HepG2 (cell line): Measurements from ENCODE around the gene TCF19. TPM values are rescaled to one million over a fixed set of nuclear protein-coding genes. Genes with fewer than 3 reads are reported as not detected.

Experiments
- ATAC-seq: fragments of 200-7000 bp; cut with Tn5 transposase; 3 replicates; pipeline ENCODE4 v1.9.1; 2020; ENCODE audit warnings: mild to moderate bottlenecking, moderate library complexity
- BruUV-seq: library from RNA; stranded (reverse); fragments of 400-500 nt; replicated peaks from 2 replicates; lab custom pipeline; 2021; lab: Mats Ljungman, UMichigan
- CTCF ChIA-PET: fragments of 300-600 bp; formaldehyde crosslinking; extraction: SDS; loops from one replicate; lab custom pipeline; 2021; ENCODE audit warnings: low total read pairs, inconsistent platforms, low intra/inter-chr PET ratio; lab: Yijun Ruan, JAX
- POLR2A ChIA-PET: fragments of 350-600 bp; sonication (Branson Sonifier 250); formaldehyde crosslinking; loops from one replicate; lab custom pipeline; 2020; ENCODE audit warnings: antibody characterized with exemption, inconsistent platforms; lab: Yijun Ruan, JAX
- DNase-seq: peaks from one replicate; pipeline ENCODE4 v3.0.0-alpha.2; 2015; ENCODE audit warnings: low spot score
- FAIRE-seq: peaks from 3 replicates; lab custom pipeline; 2011; peaks lifted over from hg19 to GRCh38; lab: Jason Lieb, UNC
- H2AFZ ChIP-seq: one replicate; pipeline ENCODE4 v1.6.1; 2011; ENCODE audit warnings: low read length, inconsistent platforms
- H3K27ac ChIP-seq: fragments of 300-600 bp; 3 replicates; pipeline ENCODE4 v1.8.0; 2011; ENCODE audit warnings: mixed run types, mild to moderate bottlenecking, mixed read lengths, low read length, inconsistent platforms; ENCODE audit not compliant: insufficient read depth; ENCODE audit errors: extremely low read length
- H3K27me3 ChIP-seq, 2 experiments: fragments of 200-600 bp in 1 of 2; 2 replicates in 1 of 2; 3 replicates in 1 of 2; pipeline versions ENCODE4 v1.6.0 to v1.8.0; 2011; ENCODE audit warnings: low read length in 2 of 2, mild to moderate bottlenecking in 2 of 2, moderate library complexity in 2 of 2, inconsistent platforms in 1 of 2; ENCODE audit not compliant: insufficient read depth in 2 of 2, control insufficient read depth in 1 of 2
- H3K36me3 ChIP-seq, 2 experiments: fragments of 200-600 bp in 1 of 2; replicated peaks in 1 of 2; 2 replicates in 1 of 2; 3 replicates in 1 of 2; pipeline versions ENCODE4 v1.5.1 to v1.8.0; 2011; ENCODE audit warnings: low read length in 2 of 2, inconsistent platforms in 1 of 2; ENCODE audit not compliant: insufficient read depth in 2 of 2, control insufficient read depth in 1 of 2
- H3K4me1 ChIP-seq: 2 replicates; pipeline ENCODE4 v1.5.1; 2012; ENCODE audit warnings: low read length, inconsistent platforms; ENCODE audit not compliant: insufficient read depth
- H3K4me2 ChIP-seq: 2 replicates; pipeline ENCODE4 v1.6.0; 2011; ENCODE audit warnings: low read depth, low read length, inconsistent platforms
- H3K4me3 ChIP-seq, 3 experiments: fragments of 200-600 bp in 1 of 3; sonication (generic), shearing (Covaris generic) in 1 of 3; replicated peaks in 1 of 3; 2 replicates each; pipeline ENCODE4 v1.5.1; 2011 to 2016; ENCODE audit warnings: low read length in 3 of 3, inconsistent platforms in 2 of 3, low read depth in 2 of 3, mild to moderate bottlenecking in 2 of 3, control low read depth in 1 of 3, mixed read lengths in 1 of 3; ENCODE audit not compliant: insufficient read depth in 1 of 3
- H3K79me2 ChIP-seq: one replicate; pipeline ENCODE4 v1.6.1; 2011; ENCODE audit warnings: low read length, inconsistent platforms; ENCODE audit not compliant: insufficient read depth
- H3K9ac ChIP-seq: 2 replicates; pipeline ENCODE4 v1.6.0; 2011; ENCODE audit warnings: mild to moderate bottlenecking, low read depth, low read length, inconsistent platforms; ENCODE audit not compliant: insufficient read depth
- H3K9me3 ChIP-seq: 2 replicates; pipeline ENCODE4 v1.5.1; 2012; ENCODE audit warnings: mild to moderate bottlenecking, low read length
- H4K20me1 ChIP-seq: 2 replicates; pipeline ENCODE4 v1.6.0; 2011; ENCODE audit warnings: inconsistent platforms, mild to moderate bottlenecking, low read length, moderate library complexity; ENCODE audit not compliant: insufficient read depth
- WGBS: methylation state at CpG from one replicate; pipeline ENCODE4 v1.1.6; 2017; ENCODE audit warnings: low lambda C conversion rate; 5-methylcytosine and 5-hydroxymethylcytosine counted together
- in situ Hi-C: cut with HindIII; loops from 2 replicates; pipeline ENCODE4 v1.10.0; 2017; ENCODE audit warnings: low pct_unique_long_range_greater_than_20kb; ENCODE audit not compliant: extremely low pct_ligation_motif_present
- intact Hi-C: fragments of 100-400 bp; cut with micrococcal nuclease; formaldehyde crosslinking; loops from one replicate; pipeline ENCODE4 v1.10.0; 2022; ENCODE audit not compliant: unreplicated experiment
- polyA plus RNA-seq, 8 experiments: library from polyadenylated mRNA; depleted of rRNA in 3 of 8; stranded (reverse) in 7 of 8; unstranded in 1 of 8; fragments of >200 nt; fragmentation: Illumina TruSeq in 4 of 8; extraction: Trizol in 4 of 8; gene quantifications; 2 replicates each; pipeline versions ENCODE4 v1.2.1 to v1.2.3, GENCODE V29; 2011 to 2016; ENCODE audit warnings: low read depth in 4 of 8, missing spikeins in 1 of 8, mixed read lengths in 1 of 8; ENCODE audit not compliant: insufficient read depth in 1 of 8
- total RNA-seq, 5 experiments: library from RNA; depleted of rRNA; stranded (reverse); fragments of >200 nt; fragmentation: Illumina TruSeq; extraction: Trizol; gene quantifications; 2 replicates each; pipeline ENCODE4 v1.2.3, GENCODE V29; 2016; ENCODE audit warnings: low read depth in 1 of 5
- TF ChIP-seq, protein P1 (sequence below): sonication (generic); formaldehyde crosslinking; IDR thresholded peaks from 2 replicates; pipeline ENCODE4 v1.5.0; 2020; ENCODE audit warnings: mild to moderate bottlenecking, missing genetic modification reagents
- TF ChIP-seq, protein P2 (sequence below): sonication (generic); formaldehyde crosslinking; IDR thresholded peaks from 2 replicates; pipeline ENCODE4 v1.5.0; 2020; ENCODE audit warnings: mild to moderate bottlenecking, missing genetic modification reagents, moderate library complexity

The TCF19 gene
- total and polyA plus RNA-seq, 2 of the 13 experiments (the other 11 are each of a cell fraction or from before 2014, with no cell fraction given): 4.9 to 22.2 TPM

DNA sequence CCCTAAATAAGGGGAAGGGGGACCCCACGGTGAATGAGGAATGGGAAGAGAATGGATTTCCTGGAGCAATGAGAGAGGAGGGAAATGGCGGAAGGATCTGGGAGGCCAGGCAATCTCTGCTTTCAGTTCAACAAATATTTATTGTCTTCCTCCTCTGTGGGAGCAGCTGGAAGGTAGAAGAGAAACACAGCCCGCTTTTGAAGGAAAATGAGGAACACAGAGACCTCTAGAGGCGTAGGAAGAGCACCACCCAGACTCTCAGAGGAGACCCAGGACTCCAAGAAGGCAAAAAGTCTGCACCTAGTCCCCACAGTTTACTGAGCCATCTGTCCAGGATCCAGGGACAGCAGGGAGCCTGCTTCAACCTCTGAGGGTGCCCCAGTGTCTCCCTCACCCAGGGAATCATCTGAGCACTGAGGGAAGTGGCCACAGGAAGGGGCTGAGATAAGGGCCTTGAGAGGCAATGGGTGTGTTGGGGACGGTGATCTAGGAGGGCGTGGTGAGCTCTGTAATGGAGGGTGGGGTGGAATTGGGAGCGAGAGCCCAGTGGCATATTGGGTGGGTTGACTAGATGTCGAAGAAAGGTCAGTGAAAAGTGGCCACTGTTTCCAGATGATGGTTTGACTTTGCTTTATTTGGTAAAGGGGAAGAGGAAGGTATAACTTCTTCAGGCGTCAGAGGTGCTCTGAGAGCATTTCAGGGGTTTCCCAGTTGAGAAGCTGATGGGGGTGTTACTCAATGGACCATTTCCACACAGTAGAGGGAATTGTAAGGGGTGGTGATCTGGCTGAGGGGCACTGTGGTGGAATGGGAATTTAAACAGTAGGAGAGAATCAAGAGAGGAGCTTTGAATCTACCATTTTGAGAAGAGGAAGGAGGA is 43.2 kb upstream of the TCF19 start:
- H3K36me3 ChIP-seq: no peaks in the 10 kb centered on the region
- H3K9ac ChIP-seq: no peak overlapping the region
- FAIRE-seq (peak; percentile 23), DNase-seq (peak; percentile 25), ATAC-seq (peak; percentile 20; the same call in 2 of the 3 replicates)
- no peaks in the 10 kb centered on the region for H3K79me2 ChIP-seq
- BruUV-seq: no TSS peak
- H2AFZ ChIP-seq: no peak overlapping the region
- H4K20me1 ChIP-seq: no peaks in the 10 kb centered on the region
- H3K4me2 ChIP-seq: 0 out of 2 replicates have a peak overlapping the region, but pooled peaks have one; percentile 34
- H3K4me1 ChIP-seq: peaks cover 9% of the 10 kb centered on the region; the same call in 1 of the 2 replicates
- TF ChIP-seq, protein P1, sequence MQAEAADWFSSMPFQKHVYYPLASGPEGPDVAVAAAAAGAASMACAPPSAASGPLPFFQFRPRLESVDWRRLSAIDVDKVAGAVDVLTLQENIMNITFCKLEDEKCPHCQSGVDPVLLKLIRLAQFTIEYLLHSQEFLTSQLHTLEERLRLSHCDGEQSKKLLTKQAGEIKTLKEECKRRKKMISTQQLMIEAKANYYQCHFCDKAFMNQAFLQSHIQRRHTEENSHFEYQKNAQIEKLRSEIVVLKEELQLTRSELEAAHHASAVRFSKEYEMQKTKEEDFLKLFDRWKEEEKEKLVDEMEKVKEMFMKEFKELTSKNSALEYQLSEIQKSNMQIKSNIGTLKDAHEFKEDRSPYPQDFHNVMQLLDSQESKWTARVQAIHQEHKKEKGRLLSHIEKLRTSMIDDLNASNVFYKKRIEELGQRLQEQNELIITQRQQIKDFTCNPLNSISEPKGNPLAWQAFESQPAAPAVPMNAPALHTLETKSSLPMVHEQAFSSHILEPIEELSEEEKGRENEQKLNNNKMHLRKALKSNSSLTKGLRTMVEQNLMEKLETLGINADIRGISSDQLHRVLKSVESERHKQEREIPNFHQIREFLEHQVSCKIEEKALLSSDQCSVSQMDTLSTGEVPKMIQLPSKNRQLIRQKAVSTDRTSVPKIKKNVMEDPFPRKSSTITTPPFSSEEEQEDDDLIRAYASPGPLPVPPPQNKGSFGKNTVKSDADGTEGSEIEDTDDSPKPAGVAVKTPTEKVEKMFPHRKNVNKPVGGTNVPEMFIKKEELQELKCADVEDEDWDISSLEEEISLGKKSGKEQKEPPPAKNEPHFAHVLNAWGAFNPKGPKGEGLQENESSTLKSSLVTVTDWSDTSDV (CRISPR knock-in tag): no peak
- TF ChIP-seq, protein P2, sequence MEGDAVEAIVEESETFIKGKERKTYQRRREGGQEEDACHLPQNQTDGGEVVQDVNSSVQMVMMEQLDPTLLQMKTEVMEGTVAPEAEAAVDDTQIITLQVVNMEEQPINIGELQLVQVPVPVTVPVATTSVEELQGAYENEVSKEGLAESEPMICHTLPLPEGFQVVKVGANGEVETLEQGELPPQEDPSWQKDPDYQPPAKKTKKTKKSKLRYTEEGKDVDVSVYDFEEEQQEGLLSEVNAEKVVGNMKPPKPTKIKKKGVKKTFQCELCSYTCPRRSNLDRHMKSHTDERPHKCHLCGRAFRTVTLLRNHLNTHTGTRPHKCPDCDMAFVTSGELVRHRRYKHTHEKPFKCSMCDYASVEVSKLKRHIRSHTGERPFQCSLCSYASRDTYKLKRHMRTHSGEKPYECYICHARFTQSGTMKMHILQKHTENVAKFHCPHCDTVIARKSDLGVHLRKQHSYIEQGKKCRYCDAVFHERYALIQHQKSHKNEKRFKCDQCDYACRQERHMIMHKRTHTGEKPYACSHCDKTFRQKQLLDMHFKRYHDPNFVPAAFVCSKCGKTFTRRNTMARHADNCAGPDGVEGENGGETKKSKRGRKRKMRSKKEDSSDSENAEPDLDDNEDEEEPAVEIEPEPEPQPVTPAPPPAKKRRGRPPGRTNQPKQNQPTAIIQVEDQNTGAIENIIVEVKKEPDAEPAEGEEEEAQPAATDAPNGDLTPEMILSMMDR: peak; percentile 21; the same call in 1 of the 2 replicates
- WGBS: 39% methylated on average over 9 of the region's 9 CpGs
- in situ Hi-C loops (no loop called here), intact Hi-C loops (no loop called here)
- peaks cover 5 to 83% of the 10 kb centered on the region in 2 experiments; a peak in 4 of 5 replicates for H3K27me3 ChIP-seq
- H3K4me3 ChIP-seq: no peak overlapping the region; a peak in 1 of 6 replicates
- H3K9me3 ChIP-seq: no peaks in the 10 kb centered on the region
- H3K27ac ChIP-seq: no peak overlapping the region
- ChIA-PET CTCF (no interaction called here), POLR2A (interaction anchor here (0.8 kb wide), 1 partner anchor 28 kb away, joined by 3 read pairs; no protein-coding TSS in a partner anchor)
